Neuronal stem cell (in vitro differentiated cells): Measurements from ENCODE around the gene MTHFR.
A peak's percentile ranks its signal among the peaks of the same experiment; 100 is the strongest.

Source experiments
- DNase-seq: peaks from one replicate; pipeline ENCODE4 v3.0.0-alpha.2; 2013; ENCODE audit warnings: low spot score
- H2AFZ ChIP-seq: one replicate; pipeline ENCODE4 v1.6.1; 2013; ENCODE audit warnings: mild to moderate bottlenecking, low read length, inconsistent platforms
- H2AK5ac ChIP-seq: 2 replicates; pipeline ENCODE4 v1.6.1; 2013; ENCODE audit warnings: low read depth, mild to moderate bottlenecking, inconsistent platforms, low read length, moderate library complexity, mixed read lengths
- H2BK120ac ChIP-seq: 2 replicates; pipeline ENCODE4 v1.6.1; 2013; ENCODE audit warnings: low read depth, mild to moderate bottlenecking, inconsistent platforms, low read length, moderate library complexity, mixed read lengths
- H2BK12ac ChIP-seq: one replicate; pipeline ENCODE4 v1.6.1; 2013; ENCODE audit warnings: low read length, inconsistent platforms
- H2BK15ac ChIP-seq: 2 replicates; pipeline ENCODE4 v1.6.1; 2013; ENCODE audit warnings: mild to moderate bottlenecking, low read length, inconsistent platforms, mixed read lengths
- H2BK5ac ChIP-seq: one replicate; pipeline ENCODE4 v1.6.1; 2013; ENCODE audit warnings: inconsistent platforms, mild to moderate bottlenecking, low read length, moderate library complexity
- H3K14ac ChIP-seq: one replicate; pipeline ENCODE4 v1.6.1; 2013; ENCODE audit warnings: low read length, inconsistent platforms
- H3K18ac ChIP-seq: 2 replicates; pipeline ENCODE4 v1.6.1; 2013; ENCODE audit warnings: low read length, inconsistent platforms
- H3K23ac ChIP-seq: 2 replicates; pipeline ENCODE4 v1.6.1; 2013; ENCODE audit warnings: low read depth, mild to moderate bottlenecking, mixed read lengths, low read length, inconsistent platforms; ENCODE audit not compliant: poor library complexity
- H3K27ac ChIP-seq: replicated peaks from 3 replicates; pipeline ENCODE4 v1.5.1; 2013; ENCODE audit warnings: low read length, inconsistent platforms
- H3K27me3 ChIP-seq, 3 experiments: 2 replicates each; pipeline ENCODE4 v1.6.1; 2013; ENCODE audit warnings: low read length in 3 of 3, mild to moderate bottlenecking in 2 of 3, inconsistent platforms in 1 of 3, low read depth in 1 of 3, mixed read lengths in 1 of 3, moderate library complexity in 1 of 3; ENCODE audit not compliant: control insufficient read depth in 3 of 3, insufficient read depth in 3 of 3
- H3K36me3 ChIP-seq, 2 donors: replicated peaks in 1 of 2; 2 replicates each; pipeline ENCODE4 v1.6.1; 2013; ENCODE audit warnings: low read length in 2 of 2; ENCODE audit not compliant: control insufficient read depth in 2 of 2, insufficient read depth in 2 of 2
- H3K4ac ChIP-seq: 2 replicates; pipeline ENCODE4 v1.6.1; 2013; ENCODE audit warnings: inconsistent platforms, mild to moderate bottlenecking, low read length, moderate library complexity
- H3K4me1 ChIP-seq, 2 donors: 1 replicate in 1 of 2; 2 replicates in 1 of 2; pipeline ENCODE4 v1.6.1; 2013; ENCODE audit warnings: low read length in 2 of 2, low read depth in 1 of 2; ENCODE audit not compliant: control insufficient read depth in 2 of 2, insufficient read depth in 1 of 2
- H3K4me2 ChIP-seq: one replicate; pipeline ENCODE4 v1.6.1; 2013; ENCODE audit warnings: mild to moderate bottlenecking, low read length, inconsistent platforms; ENCODE audit not compliant: insufficient read depth, poor library complexity, severe bottlenecking
- H3K4me3 ChIP-seq, 2 donors: 2 replicates each; pipeline ENCODE4 v1.5.1; 2013; ENCODE audit warnings: low read length in 2 of 2, mild to moderate bottlenecking in 2 of 2, inconsistent platforms in 1 of 2, moderate library complexity in 1 of 2
- H3K79me1 ChIP-seq: one replicate; pipeline ENCODE4 v1.6.1; 2013; ENCODE audit warnings: low read depth, mild to moderate bottlenecking, inconsistent platforms, low read length, moderate library complexity
- H3K9ac ChIP-seq: one replicate; pipeline ENCODE4 v1.6.1; 2013; ENCODE audit warnings: mild to moderate bottlenecking, low read depth, low read length, inconsistent platforms; ENCODE audit not compliant: poor library complexity
- H3K9me3 ChIP-seq, 2 donors: replicated peaks in 1 of 2; 2 replicates each; pipeline versions ENCODE3 to v1.6.1; 2013; ENCODE audit warnings: low read length in 2 of 2, mild to moderate bottlenecking in 2 of 2, inconsistent platforms in 1 of 2, low read depth in 1 of 2, mixed read lengths in 1 of 2, moderate library complexity in 1 of 2; ENCODE audit not compliant: control insufficient read depth in 2 of 2, insufficient read depth in 1 of 2
- H4K8ac ChIP-seq: one replicate; pipeline ENCODE4 v1.6.1; 2013; ENCODE audit warnings: low read depth, mild to moderate bottlenecking, inconsistent platforms, low read length, moderate library complexity
- H4K91ac ChIP-seq: one replicate; pipeline ENCODE4 v1.6.1; 2013; ENCODE audit warnings: low read length, low read depth, mild to moderate bottlenecking, inconsistent platforms; ENCODE audit not compliant: poor library complexity
- WGBS, 2 donors: extraction: QIAGEN DNeasy Blood & Tissue Kit; methylation state at CpG; one replicate each; pipeline ENCODE4 v1.1.7; 2013; ENCODE audit warnings: missing lambda C conversion rate in 2 of 2, mixed read lengths in 1 of 2; ENCODE audit not compliant: insufficient read length in 2 of 2, insufficient replicate concordance in 1 of 2; ENCODE audit errors: extremely low coverage in 2 of 2; 5-methylcytosine and 5-hydroxymethylcytosine counted together

MTHFR gene

DNA sequence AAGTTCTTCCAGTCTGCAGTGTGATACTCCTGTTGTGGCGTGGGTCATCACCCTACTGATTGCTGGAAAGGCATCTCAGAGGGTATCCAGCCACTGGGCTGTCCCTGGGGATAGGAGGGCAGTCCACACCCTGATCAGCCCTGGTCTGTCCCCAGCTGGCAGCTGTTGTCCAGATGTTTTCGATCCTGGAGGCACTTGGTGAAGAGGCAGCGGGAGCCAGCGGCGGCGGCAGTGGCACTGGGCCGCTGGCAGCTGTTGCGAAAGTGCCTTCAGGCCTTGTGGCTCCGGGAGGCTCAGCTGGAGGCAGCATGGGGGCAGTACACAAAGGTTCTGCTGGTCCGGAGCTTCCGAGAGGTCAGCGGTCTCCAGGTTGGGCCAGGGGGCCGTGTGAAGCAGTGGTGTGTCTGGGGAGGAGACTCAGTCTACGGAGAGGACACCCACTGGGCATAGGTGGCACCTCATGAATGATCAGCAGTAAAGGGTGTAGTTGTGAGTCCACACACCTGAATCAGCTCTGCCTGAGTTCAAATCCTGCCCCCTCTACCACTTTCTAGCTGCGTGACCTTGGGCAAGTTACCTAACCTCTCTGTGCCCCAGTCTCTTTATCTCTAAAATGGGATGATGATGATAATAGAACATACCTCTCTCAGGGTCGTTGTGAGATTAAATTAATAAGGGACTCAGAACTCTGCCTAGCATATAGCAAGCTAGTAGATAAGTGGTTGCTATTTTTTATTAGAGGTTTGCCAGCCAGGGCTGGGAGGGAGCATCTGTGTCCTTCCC, 37.7 kb downstream of the MTHFR start:
- Histone ChIP-seq H4K8ac (no peak overlapping the region), H3K4ac (peak overlapping the region; percentile 23), H3K14ac (no peak overlapping the region), H3K9me3 (no peaks in the 10 kb centered on the region), H3K4me1 (peaks cover 0 to 1% of the 10 kb centered on the region in 2 donors), H2BK5ac (no peak overlapping the region), H2BK15ac (no peak overlapping the region), H2AFZ (no peak overlapping the region), H3K27ac (no peak overlapping the region), H2BK120ac (no peak overlapping the region), H3K4me2 (no peak overlapping the region), H3K9ac (no peak overlapping the region), H3K18ac (peak overlapping the region; percentile 48), H4K91ac (no peak overlapping the region), H3K27me3 (peaks cover 0 to 40% (median 0%) of the 10 kb centered on the region in 3 experiments), H3K4me3 (peak overlapping the region in 1 of 2 donors; percentile 53), H3K23ac (peak overlapping the region; percentile 73), H2BK12ac (peak overlapping the region; percentile 73), H3K79me1 (no peaks in the 10 kb centered on the region), H3K36me3 (no peaks in the 10 kb centered on the region), H2AK5ac (peak overlapping the region; percentile 24)
- no CpG with 5 or more reads among the region's 16 CpGs for WGBS, 2 donors
- no peak for DNase-seq

DNA sequence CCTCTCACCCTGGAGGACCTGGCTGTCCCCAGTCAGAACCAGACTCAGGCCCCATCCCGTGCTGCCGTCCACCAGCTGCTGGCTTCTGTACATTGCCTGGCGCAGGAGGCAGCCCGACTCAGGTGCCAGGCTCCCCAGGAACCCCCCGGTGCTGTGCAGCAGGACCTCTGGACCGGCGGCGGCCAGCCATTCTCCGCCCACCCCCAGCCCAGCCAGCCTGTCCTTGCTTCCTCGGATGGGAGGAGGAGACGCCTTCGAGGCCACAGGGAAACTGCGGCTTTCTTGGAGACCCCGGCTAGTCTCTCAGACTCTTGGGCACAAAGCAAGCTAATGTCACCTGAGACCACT, 39.4 kb downstream of the MTHFR start:
- Histone ChIP-seq H2BK120ac (peak overlapping the region; percentile 47), H3K23ac (no peak overlapping the region), H3K27ac (no peak overlapping the region), H3K27me3 (peaks cover 2 to 57% (median 6%) of the 10 kb centered on the region in 3 experiments), H3K36me3 (no peaks in the 10 kb centered on the region), H3K9me3 (peaks cover 0 to 3% of the 10 kb centered on the region in 2 donors), H2AFZ (peak overlapping the region; percentile 29), H3K79me1 (no peaks in the 10 kb centered on the region), H3K18ac (peak overlapping the region; percentile 85), H3K4me3 (no peak overlapping the region), H2BK15ac (peak overlapping the region; percentile 69), H3K9ac (no peak overlapping the region), H3K4me2 (no peak overlapping the region), H3K4ac (no peak overlapping the region), H3K4me1 (peaks cover 0 to 6% of the 10 kb centered on the region in 2 donors), H4K91ac (no peak overlapping the region), H2BK5ac (peak overlapping the region; percentile 78), H2AK5ac (peak overlapping the region; percentile 90), H4K8ac (no peak overlapping the region), H2BK12ac (peak overlapping the region; percentile 10), H3K14ac (peak overlapping the region; percentile 87)
- DNase-seq: no peak
- no CpG with 5 or more reads among the region's 14 CpGs for WGBS, 2 donors

DNA sequence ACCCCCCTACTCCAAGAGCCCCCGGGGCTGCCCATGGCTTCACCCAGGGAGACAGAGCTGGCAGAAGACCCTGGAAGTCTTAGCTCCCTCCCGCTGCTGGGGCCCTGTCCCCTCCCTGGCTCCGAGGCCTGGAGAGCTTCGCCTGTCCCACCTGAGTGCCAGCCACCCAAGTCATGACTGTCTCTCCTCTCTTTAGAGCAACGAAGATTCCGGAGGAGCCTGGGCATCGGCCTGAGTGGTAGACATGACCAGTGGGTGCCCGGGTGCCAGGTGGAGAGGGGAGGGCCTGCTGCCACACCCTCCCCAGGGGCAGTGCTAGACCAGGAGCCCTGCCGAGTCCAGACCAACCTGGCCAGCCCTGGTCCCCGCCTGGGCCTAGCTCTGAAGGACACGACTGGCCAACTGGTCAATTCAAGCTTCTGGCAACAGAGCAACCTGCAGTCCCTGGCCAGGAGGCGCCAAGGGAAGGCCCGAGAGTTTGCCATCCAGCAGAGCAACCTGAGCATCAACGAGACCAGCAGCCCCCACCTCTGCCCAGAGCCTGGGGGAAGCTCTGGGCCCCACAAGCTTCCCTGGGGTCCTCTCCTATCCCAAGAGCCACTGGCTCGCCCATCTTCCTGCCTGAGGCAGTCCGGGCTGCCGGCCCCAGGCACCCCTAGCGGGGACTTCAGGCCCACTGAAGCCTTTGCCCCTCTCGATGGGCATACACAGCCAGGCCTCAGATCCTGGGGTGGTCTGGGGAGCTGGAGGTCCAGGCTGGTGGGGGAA, 39.9 kb downstream of the MTHFR start:
- H3K36me3 ChIP-seq: no peaks in the 10 kb centered on the region
- WGBS, 2 donors: no CpG with 5 or more reads among the region's 19 CpGs
- peak overlapping the region; percentile 87 for H3K14ac ChIP-seq

DNA sequence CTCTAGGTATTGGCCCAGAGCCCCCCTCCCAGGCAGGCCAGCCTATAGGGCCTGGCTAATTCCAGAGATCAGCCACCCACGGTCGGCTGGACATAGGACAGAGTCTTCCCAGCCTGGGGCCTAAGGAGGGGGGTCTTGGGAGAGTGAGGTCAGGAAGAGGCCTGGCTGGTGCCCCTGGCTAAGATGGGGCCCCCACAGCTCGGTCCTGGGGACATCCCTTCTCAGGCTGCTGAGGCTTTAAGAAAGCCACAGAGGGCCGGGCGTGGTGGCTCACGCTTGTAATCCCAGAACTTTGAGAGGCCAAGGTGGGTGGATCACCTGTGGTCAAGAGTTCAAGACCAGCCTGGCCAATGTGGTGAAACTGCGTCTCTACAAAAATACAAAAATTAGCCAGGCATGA, 41.2 kb downstream of the MTHFR start:
- Histone ChIP-seq H3K14ac (no peak overlapping the region), H2AFZ (no peak overlapping the region), H4K8ac (no peak overlapping the region), H3K36me3 (no peaks in the 10 kb centered on the region), H3K4me3 (no peak overlapping the region), H3K4ac (no peak overlapping the region), H3K4me2 (no peak overlapping the region), H2BK15ac (peak overlapping the region; percentile 79), H3K79me1 (no peaks in the 10 kb centered on the region), H4K91ac (peak overlapping the region; percentile 27), H3K9me3 (peaks cover 0 to 3% of the 10 kb centered on the region in 2 donors), H3K9ac (no peak overlapping the region), H2BK12ac (no peak overlapping the region), H3K4me1 (peaks cover 0 to 6% of the 10 kb centered on the region in 2 donors), H2BK5ac (peak overlapping the region; percentile 42), H2AK5ac (peak overlapping the region; percentile 94), H3K23ac (no peak overlapping the region), H2BK120ac (no peak overlapping the region), H3K27ac (no peak overlapping the region), H3K18ac (peak overlapping the region; percentile 68), H3K27me3 (peaks cover 2 to 69% (median 8%) of the 10 kb centered on the region in 3 experiments)
- WGBS, 2 donors: no CpG with 5 or more reads among the region's 7 CpGs
- no peak for DNase-seq

More for the DNA sequence above, 39.9 kb downstream of the MTHFR start:
- Histone ChIP-seq H4K91ac (no peak overlapping the region), H3K4ac (peak overlapping the region; percentile 32), H3K4me1 (peaks cover 0 to 6% of the 10 kb centered on the region in 2 donors), H2BK5ac (peak overlapping the region; percentile 78), H3K4me2 (no peak overlapping the region), H2BK15ac (peak overlapping the region; percentile 69), H4K8ac (no peak overlapping the region), H3K18ac (peak overlapping the region; percentile 85), H3K79me1 (no peaks in the 10 kb centered on the region), H3K9ac (no peak overlapping the region), H3K4me3 (no peak overlapping the region), H2BK120ac (peak overlapping the region; percentile 47), H3K9me3 (peaks cover 0 to 3% of the 10 kb centered on the region in 2 donors), H3K23ac (no peak overlapping the region), H2AK5ac (peak overlapping the region; percentile 90), H2AFZ (peak overlapping the region; percentile 29), H3K27me3 (peaks cover 2 to 63% (median 8%) of the 10 kb centered on the region in 3 experiments), H3K27ac (no peak overlapping the region), H2BK12ac (peak overlapping the region; percentile 58)
- DNase-seq: no peak
